Esophagus muscularis mucosa (tissue), 3 donors: ENCODE results near the gene PPP1R3G.

Experiments used
- POLR2A ChIP-seq: fragments of 450-650 bp; IDR thresholded peaks from one replicate; pipeline ENCODE4 v1.6.1; 2017; ENCODE audit warnings: antibody characterized with exemption, moderate library complexity, mild to moderate bottlenecking, low read depth
- POLR2AphosphoS5 ChIP-seq, 2 donors: sonication (generic); formaldehyde crosslinking; IDR thresholded peaks; one replicate each; pipeline ENCODE4 v1.6.1; 2017; ENCODE audit warnings: antibody characterized with exemption in 2 of 2
- TF ChIP-seq, protein P1 (sequence below), 3 experiments: fragments of 200-600 bp in 2 of 3; fragments of 450-650 bp in 1 of 3; sonication (generic) in 2 of 3; IDR thresholded peaks; one replicate each; pipeline ENCODE4 v1.5.1; 2017 to 2019; ENCODE audit warnings: antibody characterized with exemption in 3 of 3, mild to moderate bottlenecking in 2 of 3, moderate library complexity in 1 of 3

DNA sequence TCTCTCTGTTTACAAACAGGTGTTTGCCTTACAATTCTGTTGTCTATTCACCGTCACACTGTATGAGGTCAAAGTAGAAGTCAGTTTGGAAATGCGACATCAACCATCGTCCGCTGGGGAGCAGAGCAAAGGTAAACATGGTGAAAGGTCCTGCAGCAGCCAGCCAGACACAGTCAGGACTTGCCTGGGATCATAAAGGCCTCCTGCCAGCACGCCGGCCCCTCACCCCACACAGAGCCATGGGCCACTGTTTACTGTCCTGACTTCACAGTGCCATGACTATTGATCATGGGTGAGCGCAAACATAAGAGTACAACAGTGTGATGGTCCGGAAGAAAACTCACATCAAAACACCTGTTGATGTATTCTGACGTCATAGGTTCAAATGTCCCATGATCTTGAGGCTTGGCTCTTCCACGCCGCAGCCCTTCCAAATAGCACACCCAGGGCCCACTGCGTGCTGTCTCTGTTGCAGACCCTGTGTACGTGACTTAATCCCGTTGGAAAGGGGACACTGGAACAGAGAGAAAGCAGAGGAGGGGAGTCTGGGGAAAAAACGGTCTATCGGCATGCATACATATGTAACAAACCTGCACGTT, 16.9 kb upstream of the PPP1R3G start:
- TF ChIP-seq POLR2A (no peak), POLR2AphosphoS5 (IDR thresholded peaks at IDR 0.05) (no peak)
- TF ChIP-seq, protein P1, sequence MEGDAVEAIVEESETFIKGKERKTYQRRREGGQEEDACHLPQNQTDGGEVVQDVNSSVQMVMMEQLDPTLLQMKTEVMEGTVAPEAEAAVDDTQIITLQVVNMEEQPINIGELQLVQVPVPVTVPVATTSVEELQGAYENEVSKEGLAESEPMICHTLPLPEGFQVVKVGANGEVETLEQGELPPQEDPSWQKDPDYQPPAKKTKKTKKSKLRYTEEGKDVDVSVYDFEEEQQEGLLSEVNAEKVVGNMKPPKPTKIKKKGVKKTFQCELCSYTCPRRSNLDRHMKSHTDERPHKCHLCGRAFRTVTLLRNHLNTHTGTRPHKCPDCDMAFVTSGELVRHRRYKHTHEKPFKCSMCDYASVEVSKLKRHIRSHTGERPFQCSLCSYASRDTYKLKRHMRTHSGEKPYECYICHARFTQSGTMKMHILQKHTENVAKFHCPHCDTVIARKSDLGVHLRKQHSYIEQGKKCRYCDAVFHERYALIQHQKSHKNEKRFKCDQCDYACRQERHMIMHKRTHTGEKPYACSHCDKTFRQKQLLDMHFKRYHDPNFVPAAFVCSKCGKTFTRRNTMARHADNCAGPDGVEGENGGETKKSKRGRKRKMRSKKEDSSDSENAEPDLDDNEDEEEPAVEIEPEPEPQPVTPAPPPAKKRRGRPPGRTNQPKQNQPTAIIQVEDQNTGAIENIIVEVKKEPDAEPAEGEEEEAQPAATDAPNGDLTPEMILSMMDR (IDR thresholded peaks at IDR 0.05): no peak
